ENCODE measurements around the gene MPND. TPM values are rescaled to one million over a fixed set of nuclear protein-coding genes. Genes with fewer than 3 reads are reported as not detected.

Gene MPND
- total RNA-seq, 1 experiment from 2014 or later, result 24.3 TPM

- Histone ChIP-seq H3K36me3 (ENCODE audit: control insufficient read depth in 1 of 2, insufficient read depth in 2 of 2, low read length in 2 of 2) (peaks cover 3 to 7% of the 10 kb centered on the region in 2 experiments; a peak in 1 of 4 replicates), H3K4me3 (replicated peaks in 1 of 2; ENCODE audit: low read depth in 1 of 2, low read length in 2 of 2) (no peak overlapping the region), H3K79me2 (ENCODE audit: insufficient read depth, low read length) (peaks cover 45% of the 10 kb centered on the region), H3K4me2 (ENCODE audit: low read length) (no peak overlapping the region), H3K9ac (ENCODE audit: low read length) (no peak overlapping the region), H4K20me1 (ENCODE audit: insufficient read depth) (no peaks in the 10 kb centered on the region), H3K27ac (ENCODE audit: low read depth, low read length) (no peak overlapping the region; the same call in 1 of the 2 replicates), H3K4me1 (ENCODE audit: control insufficient read depth in 1 of 2, insufficient read depth in 2 of 2, low read length in 2 of 2) (peaks cover 3 to 30% of the 10 kb centered on the region in 2 experiments; a peak in 3 of 4 replicates), H2AFZ (ENCODE audit: low read depth, low read length, poor library complexity, severe bottlenecking) (no peak overlapping the region), H3K9me2 (ENCODE audit: insufficient read depth) (no peaks in the 10 kb centered on the region), H3K27me3 (ENCODE audit: insufficient read depth, low read length) (no peaks in the 10 kb centered on the region), H3K9me3 (ENCODE audit: control insufficient read depth in 1 of 2, insufficient read depth in 1 of 2, low read depth in 1 of 2, low read length in 2 of 2) (no peaks in the 10 kb centered on the region)
- POLR2A ChIA-PET, result interaction anchor here (1.1 kb wide), 1 partner anchor 35 kb away, joined by 4 read pairs; the partner anchor contains the start of gene CHAF1A
- RAD21 ChIA-PET (ENCODE audit: low non-redundant PET in 1 of 2, low total read pairs in 2 of 2, uncharacterized antibody in 2 of 2, unreplicated experiment in 2 of 2), result no interaction called here
- TF ChIP-seq YY1 (IDR thresholded peaks at IDR 0.05; ENCODE audit: extremely low read depth, insufficient replicate concordance, low read depth, low read length) (no peak), REST (IDR thresholded peaks at IDR 0.05; ENCODE audit: low read depth) (no peak), MAX (IDR thresholded peaks at IDR 0.05) (no peak), CEBPB (IDR thresholded peaks at IDR 0.05; ENCODE audit: low read depth) (no peak), SP1 (IDR thresholded peaks at IDR 0.05; ENCODE audit: low read depth) (no peak), POLR2AphosphoS5 (IDR thresholded peaks at IDR 0.05; ENCODE audit: low read depth, low read length) (no peak), POLR2A (IDR thresholded peaks at IDR 0.05; ENCODE audit: borderline replicate concordance, extremely low read depth, insufficient read depth, insufficient read length) (no peak)
- TF ChIP-seq, protein P1, sequence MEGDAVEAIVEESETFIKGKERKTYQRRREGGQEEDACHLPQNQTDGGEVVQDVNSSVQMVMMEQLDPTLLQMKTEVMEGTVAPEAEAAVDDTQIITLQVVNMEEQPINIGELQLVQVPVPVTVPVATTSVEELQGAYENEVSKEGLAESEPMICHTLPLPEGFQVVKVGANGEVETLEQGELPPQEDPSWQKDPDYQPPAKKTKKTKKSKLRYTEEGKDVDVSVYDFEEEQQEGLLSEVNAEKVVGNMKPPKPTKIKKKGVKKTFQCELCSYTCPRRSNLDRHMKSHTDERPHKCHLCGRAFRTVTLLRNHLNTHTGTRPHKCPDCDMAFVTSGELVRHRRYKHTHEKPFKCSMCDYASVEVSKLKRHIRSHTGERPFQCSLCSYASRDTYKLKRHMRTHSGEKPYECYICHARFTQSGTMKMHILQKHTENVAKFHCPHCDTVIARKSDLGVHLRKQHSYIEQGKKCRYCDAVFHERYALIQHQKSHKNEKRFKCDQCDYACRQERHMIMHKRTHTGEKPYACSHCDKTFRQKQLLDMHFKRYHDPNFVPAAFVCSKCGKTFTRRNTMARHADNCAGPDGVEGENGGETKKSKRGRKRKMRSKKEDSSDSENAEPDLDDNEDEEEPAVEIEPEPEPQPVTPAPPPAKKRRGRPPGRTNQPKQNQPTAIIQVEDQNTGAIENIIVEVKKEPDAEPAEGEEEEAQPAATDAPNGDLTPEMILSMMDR (IDR thresholded peaks at IDR 0.05 in 2 of 3, conservative IDR thresholded peaks at IDR 0.05 in 1 of 3; ENCODE audit: borderline replicate concordance in 1 of 3, insufficient read depth in 1 of 3, low read depth in 2 of 3, low read length in 2 of 3), result no peak
- intact Hi-C loops (cut with micrococcal nuclease), result no loop called here
- DNase-seq (ENCODE audit: low read depth, low spot score), result no peak
- no TSS peak for BruUV-seq (replicated peaks)
- no peak for ATAC-seq
- CTCF ChIA-PET, result no interaction called here
Measured at GRCh38 chr19:4366666-4367335, 23.4 kb downstream of the MPND start.
